HG03280 (cell line): ENCODE results near the gene ENTPD2.

Experiments used
- ATAC-seq: cut with Tn5 transposase; IDR thresholded peaks from one replicate; pipeline ENCODE4 v1.9.1; 2021; ENCODE audit warnings: mild to moderate bottlenecking, moderate library complexity; ENCODE audit not compliant: unreplicated experiment

The ENTPD2 gene

DNA sequence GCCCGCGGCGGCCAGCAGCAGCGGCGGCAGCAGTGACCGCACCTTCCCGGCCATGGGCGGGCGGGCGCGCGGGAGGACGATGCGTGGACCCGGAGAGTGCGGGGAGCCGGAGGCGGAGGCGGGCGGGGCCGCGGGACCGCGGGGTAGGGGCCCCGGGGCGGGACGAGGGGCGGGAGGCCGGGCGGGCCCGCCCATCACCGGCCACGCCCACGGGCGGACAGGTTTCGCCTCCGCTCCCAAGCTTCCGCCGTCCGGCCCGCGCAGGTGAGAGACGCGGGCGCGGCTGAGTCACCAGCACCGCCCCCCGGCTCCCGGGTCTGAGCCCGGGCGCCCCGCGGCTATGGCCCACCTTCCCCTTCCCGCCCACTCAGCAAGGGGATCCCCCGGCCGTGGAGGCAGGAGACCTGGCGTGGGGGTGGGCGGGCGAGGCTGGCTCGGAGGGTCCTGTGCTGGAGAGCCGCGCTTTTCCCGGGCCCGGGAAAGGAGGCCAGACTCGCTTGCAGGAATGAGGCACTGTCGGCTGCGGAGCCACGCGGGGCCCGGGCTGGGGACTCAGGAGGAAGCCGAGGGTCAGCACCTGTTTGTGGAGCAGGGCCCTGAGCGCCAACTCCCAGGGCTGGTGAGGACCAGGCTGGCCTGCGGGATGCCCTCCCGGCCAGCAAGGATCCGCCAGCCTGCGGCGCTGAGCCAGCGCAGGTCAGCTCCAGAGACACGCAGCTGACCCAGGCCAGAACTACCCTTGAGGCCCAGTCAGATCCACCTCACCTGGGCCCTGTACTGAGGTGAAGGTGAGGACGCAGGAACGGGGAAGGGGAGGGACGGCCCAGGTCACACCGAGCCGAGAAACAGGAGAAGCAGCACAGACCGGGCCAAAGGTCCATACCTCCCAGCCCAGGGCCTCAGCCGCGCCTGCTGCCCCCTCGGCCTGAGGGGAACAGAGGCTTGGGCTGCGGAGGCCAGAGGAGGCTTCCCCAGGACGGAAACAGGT, at the start of gene ENTPD2:
Gene ENTPD2 (minus strand): TSS at position 118 of the 988 bp plus-strand sequence. CDS start 64 bp downstream, at position 54.
- ATAC-seq, result no peak

DNA sequence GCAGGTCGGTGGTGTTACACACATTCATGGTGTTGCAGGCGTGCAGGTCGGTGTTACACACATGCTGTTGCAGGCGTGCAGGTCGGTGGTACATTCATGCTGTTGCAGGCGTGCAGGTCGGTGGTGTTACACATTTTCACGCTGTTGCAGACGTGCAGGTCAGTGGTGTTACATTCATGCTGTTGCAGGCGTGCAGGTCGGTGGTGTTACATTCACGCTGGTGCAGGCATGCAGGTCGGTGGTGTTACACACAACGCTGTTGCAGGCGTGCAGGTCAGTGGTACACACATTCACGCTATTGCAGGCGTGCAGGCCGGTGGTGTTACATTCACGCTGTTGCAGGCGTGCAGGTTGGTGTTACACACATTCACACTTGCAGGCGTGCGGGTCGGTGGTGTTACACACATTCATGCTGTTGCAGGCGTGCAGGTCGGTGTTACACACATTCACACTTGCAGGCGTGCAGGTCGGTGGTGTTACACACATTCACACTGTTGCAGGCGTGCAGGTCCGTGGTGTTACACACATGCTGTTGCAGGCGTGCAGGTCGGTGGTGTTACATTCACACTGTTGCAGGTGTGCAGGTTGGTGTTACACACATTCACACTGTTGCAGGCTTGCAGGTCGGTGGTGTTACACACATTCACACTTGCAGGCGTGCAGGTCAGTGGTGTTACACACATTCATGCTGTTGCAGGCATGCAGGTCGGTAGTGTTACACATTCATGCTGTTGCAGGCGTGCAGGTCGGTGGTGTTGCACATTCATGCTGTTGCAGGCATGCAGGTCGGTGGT, 49.5 kb upstream of the ENTPD2 start:
- no peak for ATAC-seq

DNA sequence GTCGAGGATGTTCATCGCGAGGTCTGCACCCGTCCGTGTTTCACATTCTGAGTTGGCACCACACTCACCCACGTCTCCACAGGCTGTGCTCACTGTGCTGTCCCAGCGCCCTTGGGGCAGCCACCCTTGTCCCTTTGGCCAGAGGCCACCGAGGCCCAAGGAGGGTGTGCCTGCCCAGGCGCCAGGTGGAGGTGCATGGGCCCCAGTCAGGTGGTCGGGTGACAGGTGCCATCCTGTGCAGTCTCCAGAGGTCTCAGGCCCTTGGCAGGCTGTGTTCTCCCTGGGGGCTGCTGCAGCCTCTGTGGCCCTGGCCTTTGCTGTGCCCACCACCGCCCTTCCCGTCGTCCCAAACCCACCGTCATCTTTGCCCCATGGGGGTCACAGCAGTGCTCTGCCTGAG, 45.4 kb upstream of the ENTPD2 start:
- no peak for ATAC-seq

DNA sequence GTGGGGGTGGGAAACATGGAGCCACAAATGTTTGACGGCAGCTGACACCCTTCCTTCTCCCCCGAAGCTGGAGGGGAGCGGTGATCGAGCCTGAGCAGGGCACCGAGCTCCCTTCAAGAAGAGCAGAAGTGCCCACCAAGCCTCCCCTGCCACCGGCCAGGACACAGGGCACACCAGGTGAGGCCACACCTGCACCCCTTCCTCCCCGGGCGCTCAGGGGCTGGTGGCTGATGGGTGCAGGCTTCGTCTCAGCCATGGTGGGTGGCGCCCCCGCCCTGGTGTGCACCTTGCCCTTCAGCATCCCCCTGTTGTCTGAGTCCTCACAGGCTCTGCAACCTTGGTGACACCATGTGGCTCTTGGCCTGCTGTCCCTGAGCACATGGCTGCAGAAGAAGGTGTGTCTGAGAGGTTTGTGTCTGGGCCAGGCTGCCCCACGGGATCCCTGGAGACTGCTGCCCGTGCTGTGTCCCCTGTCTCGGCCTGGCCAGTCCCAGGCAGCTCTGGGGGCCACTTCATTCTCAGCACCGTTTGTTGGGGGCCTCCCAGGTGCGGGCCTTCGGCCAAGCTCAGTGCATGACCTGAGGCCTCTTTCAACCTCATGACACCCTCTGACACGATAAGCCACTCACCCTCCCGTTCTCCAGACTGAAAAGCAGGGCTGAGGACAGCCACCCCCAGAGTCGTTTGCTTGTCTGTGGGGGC, 44.1 kb upstream of the ENTPD2 start:
- no peak for ATAC-seq

DNA sequence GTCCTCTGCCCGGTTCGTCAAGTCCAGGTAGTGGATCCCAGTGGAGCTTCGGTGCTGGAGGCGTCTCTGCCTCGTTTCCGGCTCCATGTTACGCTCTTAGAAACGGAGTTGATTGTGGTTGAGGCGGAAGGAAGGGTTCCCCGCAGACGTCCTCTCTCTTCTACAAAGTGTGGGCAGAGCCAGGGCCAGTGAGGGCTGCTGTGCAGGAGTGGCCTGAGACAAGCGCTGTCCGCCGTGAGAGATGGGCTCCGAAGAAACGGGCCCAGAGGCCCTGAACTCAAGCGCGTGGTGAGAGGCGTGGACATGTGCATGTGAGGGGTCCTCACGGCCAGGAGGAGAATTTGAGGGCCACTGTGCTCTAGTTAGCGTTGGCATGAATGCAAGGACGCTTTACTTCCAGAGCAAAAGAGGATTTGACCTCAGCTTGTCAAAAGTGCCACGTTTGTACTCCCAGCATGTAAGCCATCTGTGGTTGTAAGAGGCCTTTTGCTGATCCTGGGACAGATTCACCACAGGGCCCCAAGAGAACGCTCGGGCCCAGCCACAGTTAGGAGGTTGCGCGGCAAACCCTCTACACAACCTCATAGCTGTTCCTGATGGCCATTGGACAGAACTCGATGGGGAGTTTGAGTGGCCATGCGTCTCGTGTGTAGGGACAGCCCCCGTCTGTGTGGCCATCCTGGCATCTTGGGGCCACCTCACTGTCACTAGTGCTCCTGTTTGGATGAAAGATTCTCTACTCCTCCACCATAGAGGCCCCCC, 43.1 kb upstream of the ENTPD2 start:
- ATAC-seq, result no peak

DNA sequence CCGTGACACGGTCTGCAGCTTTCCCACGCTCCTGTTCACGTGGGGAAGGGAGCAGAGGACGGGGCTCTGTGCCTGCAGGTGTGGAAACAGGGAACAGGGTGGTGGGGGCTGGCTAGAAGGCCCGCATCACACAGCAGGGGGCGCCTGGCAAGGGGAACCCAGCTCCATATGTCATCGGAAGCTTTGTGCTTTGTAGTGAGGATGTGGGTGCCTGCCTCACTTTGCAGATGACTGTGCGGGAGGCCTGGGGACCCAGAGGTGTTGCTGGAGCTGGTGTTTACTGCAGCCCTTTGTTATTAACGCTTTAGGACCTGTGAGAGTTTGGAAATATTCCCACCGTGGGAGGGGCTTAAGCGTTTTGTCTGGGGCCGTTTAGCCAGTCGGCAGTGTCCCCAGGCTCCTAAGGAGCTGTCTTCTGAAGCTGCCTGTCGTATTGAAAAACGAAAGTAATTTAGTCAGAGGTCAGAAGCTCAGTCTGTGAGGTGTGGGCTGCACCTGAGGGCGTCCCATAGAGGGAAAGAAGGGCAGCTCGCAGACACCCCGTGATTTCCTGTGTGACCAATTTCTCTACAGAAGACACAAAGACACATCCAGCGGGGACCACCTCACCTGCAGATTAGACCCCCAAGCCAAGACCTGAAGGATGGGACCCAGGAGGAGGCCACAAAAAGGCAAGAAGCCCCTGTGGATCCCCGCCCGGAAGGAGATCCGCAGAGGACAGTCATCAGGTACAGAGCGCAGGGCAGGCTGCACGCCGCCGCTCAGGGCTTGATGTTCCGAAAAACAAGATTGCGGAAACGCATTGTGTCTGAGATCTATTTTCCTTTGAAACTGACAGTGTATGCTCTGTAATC, 42.0 kb upstream of the ENTPD2 start:
- peak; percentile 77 for ATAC-seq

DNA sequence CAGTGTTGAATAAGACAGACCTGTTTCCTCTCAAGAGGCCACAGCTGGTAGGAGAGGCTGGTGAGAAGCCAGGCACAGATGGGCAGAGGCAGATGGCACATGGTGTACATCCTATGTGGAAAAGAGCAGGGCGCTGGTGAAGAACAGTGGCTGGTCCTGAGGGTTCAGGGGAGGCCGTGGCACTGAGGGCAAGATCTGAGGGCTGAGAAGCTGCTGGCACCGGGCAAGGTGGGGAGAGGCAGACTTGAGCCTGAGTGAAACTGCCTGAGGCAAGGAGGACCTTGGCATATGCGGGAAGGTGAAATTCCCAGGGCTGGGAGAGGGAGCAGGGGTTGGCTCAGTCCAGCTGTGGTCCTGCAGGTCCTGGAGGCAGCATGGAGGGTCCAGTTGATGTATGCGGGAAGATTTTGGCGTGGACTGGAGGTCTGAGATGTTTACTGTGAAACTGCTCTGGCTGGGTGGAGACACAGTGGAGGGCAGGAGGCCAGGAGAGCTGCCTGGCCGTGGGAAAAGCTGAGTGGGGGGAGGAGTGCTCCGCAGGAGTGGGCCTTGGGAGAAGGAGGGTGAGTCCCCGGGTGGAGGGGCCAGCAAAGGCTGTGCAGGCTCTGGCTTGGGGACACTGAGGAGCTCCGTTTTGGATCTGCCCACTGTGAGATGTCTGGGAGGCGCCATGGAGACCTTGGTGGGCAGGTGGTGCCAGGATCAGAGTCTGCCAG, 35.5 kb upstream of the ENTPD2 start:
- ATAC-seq, result no peak

DNA sequence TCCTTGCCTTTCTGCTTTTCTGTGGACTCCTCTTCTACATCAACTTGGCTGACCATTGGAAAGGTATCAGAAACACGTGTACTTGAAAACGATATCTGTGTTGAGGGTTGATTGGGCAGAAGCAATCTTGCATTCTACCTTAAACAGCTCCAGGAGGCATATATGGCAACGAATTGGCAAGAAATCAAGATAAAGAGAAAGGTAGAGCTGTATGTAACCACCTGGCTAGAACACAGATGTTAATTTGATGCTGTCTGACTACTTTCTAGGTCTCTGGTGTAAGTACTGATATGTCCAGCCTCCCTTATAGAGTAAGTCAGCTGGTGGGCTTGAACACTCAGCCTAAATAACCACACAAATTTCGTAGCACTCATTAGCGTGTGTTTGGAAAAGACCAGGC, 34.3 kb upstream of the ENTPD2 start:
- no peak for ATAC-seq

DNA sequence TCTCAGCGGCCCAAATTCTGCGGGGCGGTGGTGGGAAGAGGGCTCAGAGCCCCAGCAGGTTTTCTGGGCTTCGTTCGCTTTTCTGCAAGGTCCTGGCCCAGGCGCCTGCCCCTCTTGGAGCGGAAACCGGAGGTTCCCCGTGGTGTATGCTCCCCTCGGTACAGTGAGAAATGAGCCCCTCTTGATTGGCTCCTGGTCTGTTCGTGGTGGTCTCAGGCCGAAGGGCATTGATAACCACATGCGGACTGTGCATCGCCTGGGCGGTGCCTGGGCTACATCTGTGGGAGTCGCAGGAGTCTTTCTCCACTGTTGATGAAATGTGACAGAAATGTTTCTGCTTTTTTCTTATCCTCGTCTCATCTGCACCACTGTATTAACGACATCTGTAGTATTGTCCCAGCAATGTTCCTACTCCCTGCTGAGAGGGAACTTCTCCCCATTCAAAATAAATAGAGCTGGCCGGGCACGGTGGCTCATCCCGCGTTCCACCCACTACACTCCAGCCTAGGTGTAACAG, 33.6 kb upstream of the ENTPD2 start:
- no peak for ATAC-seq

DNA sequence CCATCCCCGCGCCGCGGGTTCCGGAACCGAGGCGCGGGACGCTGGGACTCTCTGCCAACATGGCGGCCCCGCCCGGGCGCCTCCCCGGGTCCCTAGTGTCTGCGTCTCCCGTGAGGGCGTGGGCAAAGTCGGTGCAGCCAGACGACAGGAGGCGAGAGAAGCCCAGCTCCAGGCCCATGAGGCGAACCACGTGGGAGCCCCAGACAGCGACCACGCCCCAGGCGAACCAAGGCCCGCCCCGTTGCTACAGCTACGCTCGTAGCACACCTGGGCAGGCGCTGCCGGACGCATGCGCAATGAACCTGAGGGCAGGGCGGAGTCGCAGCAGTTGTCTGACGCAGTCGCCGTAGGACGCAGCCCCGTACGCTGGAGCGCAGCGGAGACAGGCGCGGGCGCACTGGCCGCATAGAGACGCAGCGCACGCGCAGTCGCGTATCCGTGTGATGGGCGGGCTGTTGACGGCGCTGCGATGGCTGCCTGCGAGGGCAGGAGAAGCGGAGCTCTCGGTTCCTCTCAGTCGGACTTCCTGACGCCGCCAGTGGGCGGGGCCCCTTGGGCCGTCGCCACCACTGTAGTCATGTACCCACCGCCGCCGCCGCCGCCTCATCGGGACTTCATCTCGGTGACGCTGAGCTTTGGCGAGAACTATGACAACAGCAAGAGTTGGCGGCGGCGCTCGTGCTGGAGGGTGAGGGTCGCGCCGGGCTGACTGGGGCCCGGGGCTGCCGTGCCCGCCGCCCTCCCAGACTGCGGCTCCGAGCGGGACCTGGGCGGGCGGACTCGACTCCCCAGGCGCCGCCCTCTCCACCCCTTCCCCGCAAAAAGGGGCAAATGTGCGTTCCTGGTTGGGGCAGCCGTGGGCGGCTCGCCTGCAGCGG, 32.9 kb upstream of the ENTPD2 start, which contains the start of gene MAN1B1:
Gene MAN1B1 (plus strand): TSS at position 455 of the 878 bp plus-strand sequence. CDS start 15 bp downstream, at position 470.
- peak; percentile 75 for ATAC-seq

DNA sequence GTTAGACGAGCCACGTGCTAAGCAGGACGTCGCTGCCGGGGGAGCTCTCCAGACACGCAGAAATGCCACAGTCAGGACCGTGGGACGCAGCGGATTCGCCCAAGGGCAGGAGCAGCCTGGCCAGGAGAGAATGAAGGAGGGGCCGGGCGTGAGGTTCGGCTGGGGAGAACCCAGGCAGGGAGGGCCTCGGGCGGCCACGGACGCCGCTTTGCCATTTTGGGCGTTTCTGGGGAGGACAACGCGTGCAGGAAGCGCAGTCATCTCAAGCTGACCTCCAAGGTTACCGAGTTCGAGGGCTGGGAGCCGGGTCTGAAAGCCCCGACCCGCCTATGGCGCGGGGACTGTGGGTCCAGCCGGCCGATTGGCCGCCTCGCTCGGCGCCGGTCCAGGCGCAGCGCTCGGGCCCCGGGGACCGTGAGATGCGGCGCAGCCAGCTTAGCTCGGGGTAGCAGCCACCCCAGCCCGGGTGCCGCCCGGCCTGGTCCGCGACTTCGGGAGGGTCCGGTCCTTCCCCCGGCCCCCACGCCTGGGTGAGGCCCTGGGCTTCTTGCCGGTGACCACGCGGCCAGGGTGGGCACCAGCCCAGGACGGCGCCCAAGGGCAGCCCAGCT, 32.2 kb upstream of the ENTPD2 start:
- ATAC-seq, result peak; percentile 9

DNA sequence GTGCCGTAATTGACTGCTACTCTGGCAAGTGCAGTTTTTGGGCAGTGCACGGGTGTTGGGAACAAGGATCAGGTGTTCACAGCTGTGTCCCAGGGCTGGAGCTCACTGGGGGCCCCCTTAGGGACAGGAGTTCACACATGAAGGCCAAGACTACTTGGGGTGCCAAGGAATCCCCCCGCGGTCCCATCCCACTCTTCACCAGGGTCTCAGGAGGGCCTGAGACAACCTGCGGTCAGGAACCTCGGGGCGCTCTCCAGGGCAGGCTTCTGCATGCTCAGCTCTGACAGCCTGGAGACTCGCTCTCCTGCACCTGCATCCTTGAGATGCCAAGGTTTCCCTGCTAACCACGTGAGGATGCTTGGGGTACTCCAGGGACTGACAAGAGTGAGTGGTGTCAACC, 30.7 kb upstream of the ENTPD2 start:
- ATAC-seq, result no peak

DNA sequence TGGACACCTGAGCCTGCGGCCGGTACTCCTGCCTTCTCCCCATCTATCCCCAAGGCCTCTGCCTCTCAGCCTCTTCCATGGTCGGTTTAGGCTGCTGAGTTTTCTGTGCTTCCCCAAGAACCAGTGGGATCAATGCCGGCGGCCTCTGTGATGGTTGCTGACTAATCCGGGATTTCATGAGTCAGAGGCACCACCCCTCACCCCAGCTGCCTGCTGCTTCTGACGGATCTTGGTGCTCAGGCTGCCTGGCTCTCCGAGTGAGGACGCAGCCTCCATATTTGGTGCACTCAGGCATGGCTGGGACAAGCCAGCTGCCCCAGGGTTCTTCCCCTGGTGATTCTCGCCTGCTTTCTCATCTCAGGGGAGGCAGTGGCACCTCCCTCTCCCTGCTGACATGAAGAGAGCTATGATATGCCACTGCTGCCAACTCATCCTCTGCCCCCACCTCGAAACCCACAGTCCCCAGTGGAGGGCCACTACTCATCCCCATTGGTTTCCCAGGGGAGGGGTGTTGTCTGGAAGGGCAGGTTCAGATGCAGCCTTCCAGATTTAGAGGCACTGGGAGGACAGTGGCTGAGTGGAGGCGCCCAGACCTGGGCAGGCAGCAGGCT, 29.6 kb upstream of the ENTPD2 start:
- ATAC-seq, result no peak

DNA sequence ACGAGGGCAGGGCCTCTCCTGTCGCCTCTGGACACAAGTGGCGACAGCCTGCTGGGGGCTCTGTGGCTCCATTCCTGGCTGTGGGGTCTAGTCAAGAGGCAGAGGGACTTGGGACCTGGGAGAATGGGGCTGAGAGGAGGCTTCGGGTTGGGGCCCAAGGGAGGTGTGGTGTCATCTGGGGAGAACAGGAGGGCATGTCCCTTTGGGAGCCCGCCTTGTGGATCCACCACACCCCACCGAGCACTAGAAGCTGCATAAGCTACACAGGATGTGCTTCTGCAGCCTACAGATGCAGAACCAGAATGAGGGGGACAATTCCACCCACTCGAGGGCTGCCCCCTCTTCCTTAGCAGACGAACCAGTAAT, 29.0 kb upstream of the ENTPD2 start:
- ATAC-seq, result no peak

DNA sequence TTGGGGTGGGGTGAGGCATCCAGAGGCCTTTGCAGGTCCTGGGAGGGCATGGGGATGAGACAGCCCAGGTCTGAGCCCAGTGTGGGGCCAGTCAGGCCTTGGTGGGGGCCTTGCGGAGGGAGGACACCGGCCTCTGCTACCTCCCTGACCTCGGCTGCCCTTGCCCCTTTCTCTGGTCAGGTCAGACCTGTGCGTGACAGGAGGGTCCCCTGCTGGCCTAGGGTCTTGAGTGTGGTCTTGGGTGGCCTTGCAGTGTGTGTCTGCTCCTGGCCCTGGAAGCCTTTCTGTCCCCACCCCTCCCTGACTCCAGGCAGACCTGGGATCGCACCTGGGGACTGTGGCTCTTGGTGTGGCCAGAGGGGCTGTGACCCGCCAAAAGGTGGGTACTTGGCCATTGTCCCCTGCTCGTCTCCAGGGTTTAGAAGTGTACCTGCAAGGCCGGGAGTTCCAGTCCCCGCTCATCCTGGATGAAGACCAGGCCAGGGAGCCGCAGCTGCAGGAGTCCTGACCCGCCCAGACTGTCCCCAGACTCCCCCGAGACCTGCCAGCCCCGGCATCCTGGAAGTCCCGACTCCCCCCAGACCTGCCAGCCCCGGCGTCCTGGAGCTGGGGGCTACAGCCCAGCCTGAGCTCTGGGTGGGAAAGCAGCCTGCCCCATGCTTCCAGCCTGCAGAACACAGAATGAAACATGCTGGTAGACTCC, 28.5 kb upstream of the ENTPD2 start:
- no peak for ATAC-seq
